IPS-18a (cell line): Measurements from ENCODE around the gene TMED9.

Experiments
- H3K27ac ChIP-seq: one replicate; pipeline ENCODE4 v1.5.1; 2013; ENCODE audit warnings: low read length
- H3K27me3 ChIP-seq: one replicate; pipeline ENCODE4 v1.6.1; 2013; ENCODE audit warnings: mild to moderate bottlenecking, low read length; ENCODE audit not compliant: control insufficient read depth, insufficient read depth
- H3K36me3 ChIP-seq: one replicate; pipeline ENCODE4 v1.6.1; 2013; ENCODE audit warnings: low read depth, low read length; ENCODE audit not compliant: control insufficient read depth
- H3K4me1 ChIP-seq: one replicate; pipeline ENCODE4 v1.6.1; 2013; ENCODE audit warnings: low read depth, low read length; ENCODE audit not compliant: control insufficient read depth
- H3K4me3 ChIP-seq: one replicate; pipeline ENCODE4 v1.5.1; 2013; ENCODE audit warnings: low read length
- H3K9ac ChIP-seq: one replicate; pipeline ENCODE4 v1.6.1; 2013; ENCODE audit warnings: mild to moderate bottlenecking, low read length, moderate library complexity
- H3K9me3 ChIP-seq: one replicate; pipeline ENCODE4 v1.6.1; 2013; ENCODE audit warnings: low read depth, low read length; ENCODE audit not compliant: control insufficient read depth

Gene TMED9

GRCh38 chr5:177590406-177590805, 1.6 kb upstream of the TMED9 start:
- H3K36me3 ChIP-seq, result peaks cover 21% of the 10 kb centered on the region
- H3K27me3 ChIP-seq, result peaks cover 26% of the 10 kb centered on the region
- H3K9ac ChIP-seq, result no peak overlapping the region
- H3K27ac ChIP-seq, result no peak overlapping the region
- H3K4me1 ChIP-seq, result no peaks in the 10 kb centered on the region
- H3K9me3 ChIP-seq, result no peaks in the 10 kb centered on the region
- no peak overlapping the region for H3K4me3 ChIP-seq

GRCh38 chr5:177591690-177592009, 353 bp upstream of the TMED9 start:
- Histone ChIP-seq H3K27me3 (peaks cover 23% of the 10 kb centered on the region), H3K4me3 (peak overlapping the region; percentile 83), H3K4me1 (no peaks in the 10 kb centered on the region), H3K9me3 (no peaks in the 10 kb centered on the region), H3K36me3 (peaks cover 33% of the 10 kb centered on the region), H3K27ac (no peak overlapping the region), H3K9ac (peak overlapping the region; percentile 69)

GRCh38 chr5:177592905-177593304, 902 bp downstream of the TMED9 start:
- Histone ChIP-seq H3K4me3 (peak overlapping the region; percentile 83), H3K27ac (no peak overlapping the region), H3K9me3 (no peaks in the 10 kb centered on the region), H3K4me1 (no peaks in the 10 kb centered on the region), H3K36me3 (peaks cover 35% of the 10 kb centered on the region), H3K27me3 (peaks cover 23% of the 10 kb centered on the region), H3K9ac (peak overlapping the region; percentile 69)

GRCh38 chr5:177593511-177593910, 1.5 kb downstream of the TMED9 start:
- H3K9ac ChIP-seq, result no peak overlapping the region
- no peak overlapping the region for H3K27ac ChIP-seq
- no peaks in the 10 kb centered on the region for H3K9me3 ChIP-seq
- no peaks in the 10 kb centered on the region for H3K4me1 ChIP-seq
- peaks cover 24% of the 10 kb centered on the region for H3K27me3 ChIP-seq
- peaks cover 35% of the 10 kb centered on the region for H3K36me3 ChIP-seq
- no peak overlapping the region for H3K4me3 ChIP-seq

- no peak overlapping the region for H3K27ac ChIP-seq
- H3K36me3 ChIP-seq, result peaks cover 35% of the 10 kb centered on the region
- H3K27me3 ChIP-seq, result peaks cover 24% of the 10 kb centered on the region
- H3K9ac ChIP-seq, result no peak overlapping the region
- H3K4me3 ChIP-seq, result no peak overlapping the region
- no peaks in the 10 kb centered on the region for H3K4me1 ChIP-seq
- no peaks in the 10 kb centered on the region for H3K9me3 ChIP-seq
Observed at GRCh38 chr5:177594071-177594470, 2.1 kb downstream of the TMED9 start.

GRCh38 chr5:177595026-177595585, 3.1 kb downstream of the TMED9 start:
- no peak overlapping the region for H3K4me3 ChIP-seq
- H3K9ac ChIP-seq, result no peak overlapping the region
- H3K4me1 ChIP-seq, result no peaks in the 10 kb centered on the region
- no peak overlapping the region for H3K27ac ChIP-seq
- peaks cover 35% of the 10 kb centered on the region for H3K36me3 ChIP-seq
- H3K9me3 ChIP-seq, result no peaks in the 10 kb centered on the region
- peaks cover 16% of the 10 kb centered on the region for H3K27me3 ChIP-seq

- no peak overlapping the region for H3K9ac ChIP-seq
- no peaks in the 10 kb centered on the region for H3K9me3 ChIP-seq
- peaks cover 3% of the 10 kb centered on the region for H3K4me1 ChIP-seq
- H3K27ac ChIP-seq, result no peak overlapping the region
- peaks cover 35% of the 10 kb centered on the region for H3K36me3 ChIP-seq
- no peak overlapping the region for H3K4me3 ChIP-seq
- H3K27me3 ChIP-seq, result peaks cover 12% of the 10 kb centered on the region
Observed at GRCh38 chr5:177595991-177596774, 4.2 kb downstream of the TMED9 start.

- Histone ChIP-seq H3K27me3 (peaks cover 12% of the 10 kb centered on the region), H3K9ac (no peak overlapping the region), H3K36me3 (peaks cover 35% of the 10 kb centered on the region), H3K4me1 (peaks cover 3% of the 10 kb centered on the region), H3K4me3 (no peak overlapping the region), H3K9me3 (no peaks in the 10 kb centered on the region), H3K27ac (no peak overlapping the region)
Observed at GRCh38 chr5:177596775-177597238, 4.8 kb downstream of the TMED9 start.

GRCh38 chr5:177598477-177598876, 6.5 kb downstream of the TMED9 start:
- H3K27ac ChIP-seq, result no peak overlapping the region
- no peak overlapping the region for H3K9ac ChIP-seq
- peaks cover 34% of the 10 kb centered on the region for H3K36me3 ChIP-seq
- H3K27me3 ChIP-seq, result peaks cover 12% of the 10 kb centered on the region
- H3K4me3 ChIP-seq, result no peak overlapping the region
- H3K4me1 ChIP-seq, result peaks cover 3% of the 10 kb centered on the region
- H3K9me3 ChIP-seq, result no peaks in the 10 kb centered on the region

GRCh38 chr5:177599731-177600507, 7.9 kb downstream of the TMED9 start, which contains the start of gene B4GALT7:
Gene B4GALT7 (plus strand): TSS chr5:177600132. CDS start chr5:177600211, 79 bp downstream.
- Histone ChIP-seq H3K36me3 (peaks cover 19% of the 10 kb centered on the region), H3K4me1 (peaks cover 3% of the 10 kb centered on the region), H3K27me3 (peaks cover 12% of the 10 kb centered on the region), H3K9ac (peak within 1 kb of the TSS; percentile 83), H3K27ac (no peak within 1 kb of the TSS), H3K4me3 (peak within 1 kb of the TSS; percentile 84), H3K9me3 (no peaks in the 10 kb centered on the region)

GRCh38 chr5:177600508-177601018, 8.6 kb downstream of the TMED9 start:
- peaks cover 3% of the 10 kb centered on the region for H3K4me1 ChIP-seq
- H3K27ac ChIP-seq, result no peak overlapping the region
- H3K9me3 ChIP-seq, result no peaks in the 10 kb centered on the region
- H3K36me3 ChIP-seq, result peaks cover 13% of the 10 kb centered on the region
- H3K9ac ChIP-seq, result peak overlapping the region; percentile 83
- peak overlapping the region; percentile 84 for H3K4me3 ChIP-seq
- peaks cover 12% of the 10 kb centered on the region for H3K27me3 ChIP-seq
